WTC11 (cell line): ENCODE data around the gene SYNPO2. TPM values are rescaled to one million over a fixed set of nuclear protein-coding genes. Genes with fewer than 3 reads are reported as not detected.

Source experiments
- ATAC-seq: fragments of 200-7000 bp; cut with Tn5 transposase; 2 replicates; pipeline ENCODE4 v1.10.0; 2021; ENCODE audit warnings: mild to moderate bottlenecking, moderate library complexity
- CTCF ChIA-PET: fragments of 300-600 bp; sonication (Branson Sonifier 250); formaldehyde crosslinking; loops from one replicate; lab custom pipeline; 2021; ENCODE audit warnings: antibody characterized with exemption; lab: Charles Lee
- POLR2A ChIA-PET: fragments of 350-600 bp; sonication (Branson Sonifier 250); formaldehyde crosslinking; loops from one replicate; lab custom pipeline; 2021; ENCODE audit warnings: antibody characterized with exemption; lab: Charles Lee
- DNase-seq: peaks from one replicate; pipeline ENCODE4 v3.0.0; 2021; ENCODE audit warnings: low spot score
- H3K27ac Mint-ChIP-seq: 2 replicates; pipeline ENCODE4 v1.8.0; 2021; ENCODE audit warnings: mixed read lengths
- H3K27me3 Mint-ChIP-seq: 2 replicates; pipeline ENCODE4 v1.8.0; 2021; ENCODE audit warnings: low read depth, mild to moderate bottlenecking, moderate library complexity, mixed read lengths
- H3K36me3 Mint-ChIP-seq: 2 replicates; pipeline ENCODE4 v1.8.0; 2021; ENCODE audit warnings: mixed read lengths
- H3K4me1 Mint-ChIP-seq: 2 replicates; pipeline ENCODE4 v1.8.0; 2022; ENCODE audit warnings: mixed read lengths
- H3K4me3 Mint-ChIP-seq: 2 replicates; pipeline ENCODE4 v1.8.0; 2021; ENCODE audit warnings: mild to moderate bottlenecking, moderate library complexity, mixed read lengths
- H3K9me3 Mint-ChIP-seq: 2 replicates; pipeline ENCODE4 v1.8.0; 2021; ENCODE audit warnings: mixed read lengths
- ARID4B ChIP-seq: sonication (generic); formaldehyde crosslinking; IDR thresholded peaks from 2 replicates; pipeline ENCODE4 v1.8.0; 2023; ENCODE audit warnings: missing genetic modification reagents, mild to moderate bottlenecking, borderline replicate concordance
- ATF1 ChIP-seq: sonication (generic); formaldehyde crosslinking; IDR thresholded peaks from 2 replicates; pipeline ENCODE4 v1.8.1; 2023; ENCODE audit warnings: mild to moderate bottlenecking, moderate library complexity, missing genetic modification reagents
- ATF3 ChIP-seq: sonication (generic); formaldehyde crosslinking; conservative IDR thresholded peaks from 2 replicates; pipeline ENCODE4 v1.8.1; 2022; ENCODE audit warnings: mild to moderate bottlenecking, missing genetic modification reagents
- CREB1 ChIP-seq: sonication (generic); formaldehyde crosslinking; IDR thresholded peaks from 2 replicates; pipeline ENCODE4 v1.8.0; 2023; ENCODE audit warnings: mild to moderate bottlenecking, missing genetic modification reagents
- CTCF ChIP-seq: fragments of 200-600 bp; IDR thresholded peaks from 2 replicates; pipeline ENCODE4 v1.8.0; 2022; ENCODE audit warnings: antibody characterized with exemption
- E2F4 ChIP-seq: sonication (generic); formaldehyde crosslinking; IDR thresholded peaks from 2 replicates; pipeline ENCODE4 v1.8.1; 2022; ENCODE audit warnings: low read depth, mild to moderate bottlenecking, moderate library complexity, missing genetic modification reagents, borderline replicate concordance
- ESRRA ChIP-seq: sonication (generic); formaldehyde crosslinking; IDR thresholded peaks from 2 replicates; pipeline ENCODE4 v1.8.1; 2022; ENCODE audit warnings: mild to moderate bottlenecking, missing genetic modification reagents, borderline replicate concordance
- FOXK1 ChIP-seq: sonication (generic); formaldehyde crosslinking; IDR thresholded peaks from 2 replicates; pipeline ENCODE4 v1.8.0; 2022; ENCODE audit warnings: mild to moderate bottlenecking, moderate library complexity, missing genetic modification reagents
- GRHL2 ChIP-seq: fragments of 250-450 bp; sonication (Bioruptor Pico); IDR thresholded peaks from 2 replicates; pipeline ENCODE4 v1.8.0; 2022; ENCODE audit warnings: mild to moderate bottlenecking, moderate library complexity; ENCODE audit not compliant: insufficient replicate concordance, severe bottlenecking
- IRF1 ChIP-seq: sonication (generic); formaldehyde crosslinking; IDR thresholded peaks from 2 replicates; pipeline ENCODE4 v1.8.0; 2023; ENCODE audit warnings: missing genetic modification reagents
- MXD4 ChIP-seq: fragments of 250-450 bp; sonication (Bioruptor Pico); IDR thresholded peaks from 2 replicates; pipeline ENCODE4 v1.8.0; 2021; ENCODE audit warnings: mild to moderate bottlenecking, moderate library complexity, borderline replicate concordance
- NR2C2 ChIP-seq: sonication (generic); formaldehyde crosslinking; IDR thresholded peaks from 2 replicates; pipeline ENCODE4 v1.8.0; 2022; ENCODE audit warnings: mild to moderate bottlenecking, missing genetic modification reagents
- RORB ChIP-seq: fragments of 250-450 bp; sonication (Bioruptor Pico); IDR thresholded peaks from 2 replicates; pipeline ENCODE4 v1.9.0; 2021; ENCODE audit warnings: mild to moderate bottlenecking
- SMAD3 ChIP-seq: sonication (generic); formaldehyde crosslinking; IDR thresholded peaks from 2 replicates; pipeline ENCODE4 v1.8.0; 2022; ENCODE audit warnings: missing genetic modification reagents, mild to moderate bottlenecking, borderline replicate concordance
- TP53 ChIP-seq: sonication (generic); formaldehyde crosslinking; IDR thresholded peaks from 2 replicates; pipeline ENCODE4 v1.8.1; 2023; ENCODE audit warnings: mild to moderate bottlenecking, missing genetic modification reagents
- USF1 ChIP-seq: sonication (generic); formaldehyde crosslinking; IDR thresholded peaks from 2 replicates; pipeline ENCODE4 v1.8.0; 2022; ENCODE audit warnings: mild to moderate bottlenecking, missing genetic modification reagents
- ZBTB21 ChIP-seq: sonication (generic); formaldehyde crosslinking; IDR thresholded peaks from 2 replicates; pipeline ENCODE4 v1.8.1; 2023; ENCODE audit warnings: mild to moderate bottlenecking, missing genetic modification reagents, borderline replicate concordance
- ZNF219 ChIP-seq: sonication (generic); formaldehyde crosslinking; IDR thresholded peaks from 2 replicates; pipeline ENCODE4 v1.8.0; 2023; ENCODE audit warnings: missing genetic modification reagents, mild to moderate bottlenecking, borderline replicate concordance
- ZNF263 ChIP-seq: sonication (generic); formaldehyde crosslinking; IDR thresholded peaks from 2 replicates; pipeline ENCODE4 v1.8.1; 2022; ENCODE audit warnings: low read depth, mild to moderate bottlenecking, moderate library complexity, missing genetic modification reagents
- ZNF317 ChIP-seq: sonication (generic); formaldehyde crosslinking; IDR thresholded peaks from 2 replicates; pipeline ENCODE4 v1.8.1; 2023; ENCODE audit warnings: low read depth, mild to moderate bottlenecking, moderate library complexity, missing genetic modification reagents, borderline replicate concordance
- ZNF425 ChIP-seq: fragments of 250-450 bp; sonication (Bioruptor Pico); conservative IDR thresholded peaks from 2 replicates; pipeline ENCODE4 v1.9.0; 2021; ENCODE audit warnings: mild to moderate bottlenecking
- total RNA-seq: library from RNA; stranded (reverse); gene quantifications from 3 replicates; pipeline ENCODE4 v1.2.3, GENCODE V29; 2021

The SYNPO2 gene
- total RNA-seq, 1 experiment from 2014 or later, result 1.9 TPM

- DNase-seq, result no peak
- Mint-ChIP-seq H3K9me3 (no peaks in the 10 kb centered on the region), H3K4me3 (peak overlapping the region; percentile 76), H3K4me1 (peaks cover 26% of the 10 kb centered on the region), H3K27ac (no peak overlapping the region), H3K36me3 (no peaks in the 10 kb centered on the region), H3K27me3 (no peaks in the 10 kb centered on the region; the same call in 1 of the 2 replicates)
- ChIA-PET POLR2A (interaction anchor here (1.3 kb wide), 1 partner anchor 120 kb away, joined by 4 read pairs; no protein-coding TSS in a partner anchor), CTCF (interaction anchor here (1.4 to 1.6 kb wide), 3 partner anchors 10 to 117 kb away, joined by 5 to 14 read pairs (median 5); no protein-coding TSS in a partner anchor)
- TF ChIP-seq ZNF425 (no peak), ATF3 (CRISPR knock-in tag) (no peak), E2F4 (CRISPR knock-in tag) (no peak), FOXK1 (CRISPR knock-in tag) (no peak), ESRRA (CRISPR knock-in tag) (no peak), MXD4 (CRISPR knock-in tag) (no peak), SMAD3 (CRISPR knock-in tag) (no peak), GRHL2 (CRISPR knock-in tag) (no peak), USF1 (CRISPR knock-in tag) (no peak), NR2C2 (CRISPR knock-in tag) (no peak), CREB1 (CRISPR knock-in tag) (no peak)
- ATAC-seq, result no peak
These were observed 648 bp downstream of the SYNPO2 start for GRCh38 chr4:118889312-118889691.

GRCh38 chr4:118894034-118894433, 5.4 kb downstream of the SYNPO2 start:
- TF ChIP-seq USF1 (CRISPR knock-in tag) (no peak), ZNF263 (CRISPR knock-in tag) (no peak), IRF1 (CRISPR knock-in tag) (no peak), ZNF219 (no peak), RORB (CRISPR knock-in tag) (no peak), ZBTB21 (CRISPR knock-in tag) (no peak), MXD4 (CRISPR knock-in tag) (no peak), ZNF317 (CRISPR knock-in tag) (no peak), SMAD3 (CRISPR knock-in tag) (no peak), TP53 (CRISPR knock-in tag) (no peak), CTCF (no peak), NR2C2 (CRISPR knock-in tag) (no peak), ARID4B (no peak), ATF1 (CRISPR knock-in tag) (no peak), GRHL2 (CRISPR knock-in tag) (no peak)
- H3K27ac Mint-ChIP-seq, result no peak overlapping the region
- H3K36me3 Mint-ChIP-seq, result no peaks in the 10 kb centered on the region
- ATAC-seq, result no peak
- no peaks in the 10 kb centered on the region for H3K27me3 Mint-ChIP-seq
- peaks cover 15% of the 10 kb centered on the region for H3K4me1 Mint-ChIP-seq
- H3K9me3 Mint-ChIP-seq, result 0 out of 2 replicates have a peak, but pooled peaks cover 4% of the 10 kb centered on the region
- ChIA-PET CTCF (interaction anchor here (0.9 kb wide), 1 partner anchor 122 kb away, joined by 3 read pairs; no protein-coding TSS in a partner anchor), POLR2A (no interaction called here)
- no peak overlapping the region for H3K4me3 Mint-ChIP-seq
- DNase-seq, result no peak
